Neural progenitor cell (in vitro differentiated cells): ENCODE measurements around the gene TBX18. TPM values are rescaled to one million over a fixed set of nuclear protein-coding genes. Genes with fewer than 3 reads are reported as not detected.

Source experiments
- DNase-seq: peaks from one replicate; pipeline ENCODE4 v3.0.0-alpha.2; 2016; ENCODE audit warnings: low spot score
- H2AFZ ChIP-seq: fragments of 200-600 bp; sonication (generic); replicated peaks from 2 replicates; pipeline ENCODE4 v1.6.1; 2016; ENCODE audit warnings: antibody characterized with exemption
- H3F3A ChIP-seq: fragments of 200-600 bp; sonication (generic); 2 replicates; pipeline ENCODE4 v1.6.1; 2016; ENCODE audit warnings: antibody characterized with exemption, low read depth
- H3K27ac ChIP-seq: fragments of 200-600 bp; sonication (generic); 2 replicates; pipeline ENCODE4 v1.5.1; 2016; ENCODE audit warnings: mild to moderate bottlenecking
- H3K27me3 ChIP-seq: fragments of 200-600 bp; sonication (generic); 2 replicates; pipeline ENCODE4 v1.6.1; 2016; ENCODE audit warnings: mild to moderate bottlenecking, moderate library complexity
- H3K36me3 ChIP-seq: fragments of 200-600 bp; sonication (generic); 2 replicates; pipeline ENCODE4 v1.5.1; 2016
- H3K4me1 ChIP-seq: fragments of 200-600 bp; sonication (generic); 2 replicates; pipeline ENCODE4 v1.6.1; 2016; ENCODE audit warnings: mixed run types
- H3K4me2 ChIP-seq: fragments of 200-600 bp; sonication (generic); 2 replicates; pipeline ENCODE4 v1.6.1; 2016
- H3K4me3 ChIP-seq: fragments of 200-600 bp; sonication (generic); 2 replicates; pipeline ENCODE4 v1.5.1; 2016
- H3K79me2 ChIP-seq: fragments of 200-600 bp; sonication (generic); 2 replicates; pipeline ENCODE4 v1.6.1; 2016; ENCODE audit warnings: low read depth
- H3K9ac ChIP-seq: fragments of 200-600 bp; sonication (generic); 2 replicates; pipeline ENCODE4 v1.6.1; 2016
- H3K9me3 ChIP-seq: fragments of 200-600 bp; sonication (generic); 2 replicates; pipeline ENCODE4 v1.5.1; 2016; ENCODE audit warnings: low read depth
- H4K20me1 ChIP-seq: fragments of 200-600 bp; sonication (generic); 2 replicates; pipeline ENCODE4 v1.6.1; 2016; ENCODE audit warnings: low read depth
- H3K27ac Mint-ChIP-seq: 3 replicates; pipeline ENCODE4 v1.8.0; 2021; ENCODE audit warnings: mixed read lengths
- H3K27me3 Mint-ChIP-seq: 2 replicates; pipeline ENCODE4 v1.8.0; 2022; ENCODE audit warnings: low read depth, mild to moderate bottlenecking, inconsistent platforms, moderate library complexity, mixed read lengths; ENCODE audit not compliant: insufficient read depth
- H3K36me3 Mint-ChIP-seq: 3 replicates; pipeline ENCODE4 v1.8.0; 2021; ENCODE audit warnings: mixed read lengths
- H3K4me1 Mint-ChIP-seq: 3 replicates; pipeline ENCODE4 v1.8.0; 2021; ENCODE audit warnings: mixed read lengths
- H3K4me3 Mint-ChIP-seq: 3 replicates; pipeline ENCODE4 v1.8.0; 2021; ENCODE audit warnings: mild to moderate bottlenecking, moderate library complexity, mixed read lengths
- H3K9me3 Mint-ChIP-seq: 3 replicates; pipeline ENCODE4 v1.8.0; 2020; ENCODE audit warnings: mixed read lengths
- CTCF ChIP-seq: fragments of 200-600 bp; sonication (generic); IDR thresholded peaks from 2 replicates; pipeline ENCODE4 v1.5.1; 2017; ENCODE audit warnings: antibody characterized with exemption, mild to moderate bottlenecking
- EZH2 ChIP-seq: fragments of 200-600 bp; sonication (generic); IDR thresholded peaks from 2 replicates; pipeline ENCODE4 v1.6.1; 2017; ENCODE audit warnings: antibody characterized with exemption, mild to moderate bottlenecking, moderate library complexity
- EZH2phosphoT487 ChIP-seq: fragments of 200-600 bp; sonication (generic); IDR thresholded peaks from 2 replicates; pipeline ENCODE4 v1.6.1; 2017; ENCODE audit warnings: antibody characterized with exemption
- total RNA-seq: library from RNA; depleted of rRNA; stranded (reverse); fragments of >200 nt; gene quantifications from 2 replicates; pipeline ENCODE4 v1.2.3, GENCODE V29; 2015; ENCODE audit warnings: low replicate concordance

TBX18 gene
- total RNA-seq, 1 donor from 2014 or later: not detected

DNA sequence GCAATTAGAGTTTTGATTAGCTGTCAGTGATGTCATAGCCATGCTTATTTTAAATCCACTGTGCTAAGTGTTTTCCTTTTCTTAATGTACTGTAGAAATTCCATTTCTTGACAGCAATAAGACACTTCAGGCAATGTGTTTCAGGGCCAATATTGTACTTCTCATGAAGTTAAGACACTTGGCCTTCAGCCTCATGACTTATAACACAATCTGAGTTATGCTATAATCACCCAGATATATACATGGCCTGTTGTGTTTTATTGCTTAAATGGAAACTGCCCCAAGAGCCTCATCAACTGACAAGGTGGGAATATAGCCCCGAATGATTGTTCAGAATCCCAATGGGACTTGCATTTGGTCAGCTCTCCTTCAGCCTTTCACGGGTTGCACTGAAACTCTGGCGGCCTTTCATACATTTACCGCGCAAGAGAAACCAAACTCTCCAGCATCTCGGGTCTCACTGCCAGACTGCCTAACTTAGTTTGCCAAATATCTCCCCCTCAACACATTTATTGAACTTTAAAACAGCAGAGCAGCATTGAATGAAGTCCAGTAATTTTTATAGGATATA lies 44.2 kb upstream of the TBX18 start:
- H3K27ac Mint-ChIP-seq: no peak overlapping the region

DNA sequence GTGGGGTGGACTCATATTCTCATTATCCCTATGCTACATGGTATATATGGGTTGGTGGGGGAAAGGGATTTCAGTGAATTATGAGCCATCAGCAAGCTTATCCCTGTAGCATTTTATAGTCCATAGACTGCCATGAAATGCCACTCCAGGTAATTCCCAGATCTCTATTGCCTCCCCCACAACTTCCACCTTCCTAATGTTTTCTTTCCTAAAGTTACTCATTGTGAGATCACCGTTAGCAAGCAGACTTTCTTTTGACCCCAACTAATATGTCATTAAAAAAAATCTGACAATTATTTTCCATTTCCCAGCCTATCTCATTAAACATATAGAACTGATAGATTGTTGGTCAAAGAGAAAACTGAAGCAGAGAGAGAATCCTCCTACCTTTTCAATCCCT lies 40.7 kb upstream of the TBX18 start:
- H3K4me3 ChIP-seq: no peak overlapping the region
- no peaks in the 10 kb centered on the region for H3K36me3 ChIP-seq
- no peaks in the 10 kb centered on the region for H4K20me1 ChIP-seq
- DNase-seq: no peak
- Mint-ChIP-seq H3K36me3 (no peaks in the 10 kb centered on the region), H3K4me3 (no peak overlapping the region), H3K27me3 (peaks cover 2% of the 10 kb centered on the region), H3K4me1 (peaks cover 3% of the 10 kb centered on the region), H3K9me3 (no peaks in the 10 kb centered on the region), H3K27ac (no peak overlapping the region)
- H3K9ac ChIP-seq: no peak overlapping the region
- H2AFZ ChIP-seq: no peak overlapping the region
- H3K4me2 ChIP-seq: no peak overlapping the region
- no peaks in the 10 kb centered on the region for H3F3A ChIP-seq
- H3K79me2 ChIP-seq: no peaks in the 10 kb centered on the region
- no peak for TF ChIP-seq CTCF
- TF ChIP-seq EZH2: no peak
- TF ChIP-seq EZH2phosphoT487: no peak
- H3K27me3 ChIP-seq: no peaks in the 10 kb centered on the region
- no peak overlapping the region for H3K27ac ChIP-seq
- H3K9me3 ChIP-seq: no peaks in the 10 kb centered on the region
- no peaks in the 10 kb centered on the region for H3K4me1 ChIP-seq

More for the DNA sequence above, 44.2 kb upstream of the TBX18 start:
- no peak overlapping the region for H3K4me3 ChIP-seq
- no peaks in the 10 kb centered on the region for H4K20me1 ChIP-seq
- no peaks in the 10 kb centered on the region for H3K27me3 ChIP-seq
- no peaks in the 10 kb centered on the region for H3F3A ChIP-seq
- DNase-seq: no peak
- no peaks in the 10 kb centered on the region for H3K36me3 ChIP-seq
- Mint-ChIP-seq H3K9me3 (no peaks in the 10 kb centered on the region), H3K4me3 (no peak overlapping the region), H3K4me1 (peaks cover 3% of the 10 kb centered on the region), H3K27me3 (peaks cover 4% of the 10 kb centered on the region), H3K36me3 (no peaks in the 10 kb centered on the region)
- no peaks in the 10 kb centered on the region for H3K4me1 ChIP-seq
- no peaks in the 10 kb centered on the region for H3K79me2 ChIP-seq
- H3K9ac ChIP-seq: no peak overlapping the region
- no peak overlapping the region for H3K27ac ChIP-seq
- no peak for TF ChIP-seq CTCF
- H3K4me2 ChIP-seq: no peak overlapping the region
- H2AFZ ChIP-seq: no peak overlapping the region
- no peaks in the 10 kb centered on the region for H3K9me3 ChIP-seq

DNA sequence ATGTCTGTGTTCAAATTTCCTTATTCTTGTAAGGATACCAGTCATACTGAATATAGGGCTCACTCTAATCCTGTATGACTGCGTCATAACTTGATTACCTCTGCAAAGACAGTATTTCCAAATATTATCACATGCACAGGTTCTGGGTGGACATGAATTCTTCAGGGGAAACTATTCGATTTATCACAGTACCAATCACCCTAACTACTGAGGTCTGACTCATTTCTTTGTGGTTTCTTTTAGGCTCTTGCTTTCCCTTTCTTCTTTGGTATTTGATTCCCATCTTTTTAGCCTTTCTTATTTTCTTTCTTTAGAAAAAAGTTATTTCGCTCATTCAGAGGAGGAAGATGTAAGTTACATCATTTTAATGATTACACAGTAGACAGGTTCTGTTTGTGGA lies 40.3 kb upstream of the TBX18 start:
- DNase-seq: no peak
- peaks cover 3% of the 10 kb centered on the region for H3K4me1 Mint-ChIP-seq
- TF ChIP-seq EZH2phosphoT487 (no peak), CTCF (no peak), EZH2 (no peak)
- H3K27me3 Mint-ChIP-seq: peaks cover 2% of the 10 kb centered on the region
- no peak overlapping the region for H3K9ac ChIP-seq
- no peaks in the 10 kb centered on the region for H3K4me1 ChIP-seq
- H3K79me2 ChIP-seq: no peaks in the 10 kb centered on the region
- no peak overlapping the region for H2AFZ ChIP-seq
- no peaks in the 10 kb centered on the region for H3K9me3 Mint-ChIP-seq
- no peaks in the 10 kb centered on the region for H3K36me3 Mint-ChIP-seq
- H3K27ac ChIP-seq: no peak overlapping the region
- H3F3A ChIP-seq: no peaks in the 10 kb centered on the region
- no peak overlapping the region for H3K4me3 Mint-ChIP-seq
- no peaks in the 10 kb centered on the region for H3K27me3 ChIP-seq
- H3K36me3 ChIP-seq: no peaks in the 10 kb centered on the region
- H4K20me1 ChIP-seq: no peaks in the 10 kb centered on the region
- no peaks in the 10 kb centered on the region for H3K9me3 ChIP-seq
- no peak overlapping the region for H3K4me2 ChIP-seq
- no peak overlapping the region for H3K27ac Mint-ChIP-seq
- H3K4me3 ChIP-seq: no peak overlapping the region
